Testis (tissue), 3 donors: ENCODE results near the gene INO80B. TPM values are rescaled to one million over a fixed set of nuclear protein-coding genes. Genes with fewer than 3 reads are reported as not detected.

Source experiments
- DNase-seq: peaks from one replicate; pipeline ENCODE4 v3.0.0-alpha.2; 2019
- H3K27ac ChIP-seq, 2 donors: fragments of 200-600 bp; sonication (generic); one replicate each; pipeline ENCODE4 v1.5.1; 2019
- H3K27me3 ChIP-seq: fragments of 200-600 bp; sonication (generic); one replicate; pipeline ENCODE4 v1.5.1; 2019
- H3K36me3 ChIP-seq: fragments of 200-600 bp; sonication (generic); one replicate; pipeline ENCODE4 v1.5.1; 2017; ENCODE audit warnings: low read depth; ENCODE audit errors: missing control alignments
- H3K4me1 ChIP-seq: fragments of 200-600 bp; sonication (generic); one replicate; pipeline ENCODE4 v1.5.1; 2019
- H3K4me3 ChIP-seq, 2 donors: fragments of 200-600 bp; sonication (generic); one replicate each; pipeline ENCODE4 v1.5.1; 2017 to 2019
- H3K9me3 ChIP-seq: fragments of 200-600 bp; sonication (generic); one replicate; pipeline ENCODE4 v1.5.1; 2017
- POLR2A ChIP-seq: fragments of 450-650 bp; IDR thresholded peaks from one replicate; pipeline ENCODE4 v1.6.1; 2017; ENCODE audit warnings: antibody characterized with exemption, mild to moderate bottlenecking, moderate library complexity
- WGBS, 2 donors: methylation state at CpG; one replicate each; pipeline ENCODE4 v1.1.5; 2018; 5-methylcytosine and 5-hydroxymethylcytosine counted together
- intact Hi-C: fragments of 100-400 bp; cut with DNase I; formaldehyde crosslinking; loops from one replicate; pipeline ENCODE4 v1.15.1; 2023; ENCODE audit warnings: low total_unique reads
- polyA plus RNA-seq: library from polyadenylated mRNA; stranded (reverse); fragments of 350-450 nt; fragmentation: Illumina TruSeq; extraction: RNeasy Lipid Tissue Mini Kit (QIAGEN cat#74804); gene quantifications from one replicate; pipeline ENCODE4 v1.2.3, GENCODE V29; 2014; ENCODE audit warnings: low read depth, low replicate concordance; ENCODE audit not compliant: insufficient read depth
- total RNA-seq, 2 donors: library from RNA; depleted of rRNA; stranded (reverse); fragments of >200 nt; gene quantifications; one replicate each; pipeline ENCODE4 v1.2.3, GENCODE V29; 2016
- TF ChIP-seq, protein P1 (sequence below), 3 experiments: fragments of 450-650 bp in 2 of 3; fragments of 200-600 bp in 1 of 3; sonication (generic) in 1 of 3; IDR thresholded peaks; one replicate each; pipeline ENCODE4 v1.5.1; 2016 to 2019; ENCODE audit warnings: antibody characterized with exemption in 3 of 3, mild to moderate bottlenecking in 2 of 3, moderate library complexity in 1 of 3

Gene INO80B
- total and polyA plus RNA-seq, 3 donors from 2014 or later = 23.1 to 59.3 (median 27.9) TPM

DNA sequence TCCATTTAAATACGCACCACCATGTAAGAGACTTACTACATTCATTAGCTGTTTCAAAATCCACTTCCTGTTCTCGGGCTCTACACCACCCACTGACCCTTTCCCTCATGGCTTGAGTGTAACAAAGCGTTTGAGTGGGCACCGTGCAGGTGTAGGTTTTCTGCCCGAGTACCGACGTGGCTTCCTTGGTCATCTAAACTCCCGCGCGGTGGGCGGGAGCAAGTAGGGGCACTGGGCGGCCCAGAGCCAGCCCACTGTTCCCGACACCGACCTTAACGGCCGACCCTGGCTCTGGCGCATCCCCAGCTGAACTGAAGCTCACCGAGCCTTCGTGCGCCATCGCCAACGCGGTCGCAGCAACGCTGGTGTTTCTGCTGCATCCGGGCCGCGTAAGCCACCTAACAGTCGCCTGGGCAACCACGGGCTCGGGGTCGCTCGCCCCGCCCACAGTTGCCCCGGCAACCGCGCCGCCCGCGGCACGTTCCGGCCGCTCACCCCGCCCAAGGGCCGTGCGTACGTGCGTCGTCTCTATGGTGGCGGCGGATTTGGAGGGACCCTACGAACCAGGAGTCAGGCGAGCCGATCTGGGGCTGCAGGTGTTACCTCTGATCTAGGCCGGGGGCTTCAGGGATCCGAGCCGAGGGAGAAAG is 33.5 kb upstream of the INO80B start, which contains the start of the genes C2orf81 and WDR54:
Gene C2orf81 (minus strand): TSS at position 399 of the 650 bp plus-strand sequence. CDS start 59 bp downstream, at position 340.
Gene WDR54 (plus strand): TSS at position 510 of the 650 bp plus-strand sequence. CDS start 424 bp downstream, outside the sequence.
- H3K27ac ChIP-seq = peak within 1 kb of the TSS in 1 of 2 donors; percentile 21
- intact Hi-C loops = no loop called here
- no peaks in the 10 kb centered on the region for H3K9me3 ChIP-seq
- H3K4me1 ChIP-seq = no peaks in the 10 kb centered on the region
- peak; percentile 91 for DNase-seq
- TF ChIP-seq, protein P1, sequence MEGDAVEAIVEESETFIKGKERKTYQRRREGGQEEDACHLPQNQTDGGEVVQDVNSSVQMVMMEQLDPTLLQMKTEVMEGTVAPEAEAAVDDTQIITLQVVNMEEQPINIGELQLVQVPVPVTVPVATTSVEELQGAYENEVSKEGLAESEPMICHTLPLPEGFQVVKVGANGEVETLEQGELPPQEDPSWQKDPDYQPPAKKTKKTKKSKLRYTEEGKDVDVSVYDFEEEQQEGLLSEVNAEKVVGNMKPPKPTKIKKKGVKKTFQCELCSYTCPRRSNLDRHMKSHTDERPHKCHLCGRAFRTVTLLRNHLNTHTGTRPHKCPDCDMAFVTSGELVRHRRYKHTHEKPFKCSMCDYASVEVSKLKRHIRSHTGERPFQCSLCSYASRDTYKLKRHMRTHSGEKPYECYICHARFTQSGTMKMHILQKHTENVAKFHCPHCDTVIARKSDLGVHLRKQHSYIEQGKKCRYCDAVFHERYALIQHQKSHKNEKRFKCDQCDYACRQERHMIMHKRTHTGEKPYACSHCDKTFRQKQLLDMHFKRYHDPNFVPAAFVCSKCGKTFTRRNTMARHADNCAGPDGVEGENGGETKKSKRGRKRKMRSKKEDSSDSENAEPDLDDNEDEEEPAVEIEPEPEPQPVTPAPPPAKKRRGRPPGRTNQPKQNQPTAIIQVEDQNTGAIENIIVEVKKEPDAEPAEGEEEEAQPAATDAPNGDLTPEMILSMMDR (IDR thresholded peaks at IDR 0.05) = no peak
- TF ChIP-seq POLR2A = no peak
- WGBS, 2 donors = 1% methylated on average over 17 to 21 of the region's 57 CpGs
- peak within 1 kb of the TSS; percentile 51 to 67 for H3K4me3 ChIP-seq
- no peaks in the 10 kb centered on the region for H3K36me3 ChIP-seq
- H3K27me3 ChIP-seq = no peaks in the 10 kb centered on the region

DNA sequence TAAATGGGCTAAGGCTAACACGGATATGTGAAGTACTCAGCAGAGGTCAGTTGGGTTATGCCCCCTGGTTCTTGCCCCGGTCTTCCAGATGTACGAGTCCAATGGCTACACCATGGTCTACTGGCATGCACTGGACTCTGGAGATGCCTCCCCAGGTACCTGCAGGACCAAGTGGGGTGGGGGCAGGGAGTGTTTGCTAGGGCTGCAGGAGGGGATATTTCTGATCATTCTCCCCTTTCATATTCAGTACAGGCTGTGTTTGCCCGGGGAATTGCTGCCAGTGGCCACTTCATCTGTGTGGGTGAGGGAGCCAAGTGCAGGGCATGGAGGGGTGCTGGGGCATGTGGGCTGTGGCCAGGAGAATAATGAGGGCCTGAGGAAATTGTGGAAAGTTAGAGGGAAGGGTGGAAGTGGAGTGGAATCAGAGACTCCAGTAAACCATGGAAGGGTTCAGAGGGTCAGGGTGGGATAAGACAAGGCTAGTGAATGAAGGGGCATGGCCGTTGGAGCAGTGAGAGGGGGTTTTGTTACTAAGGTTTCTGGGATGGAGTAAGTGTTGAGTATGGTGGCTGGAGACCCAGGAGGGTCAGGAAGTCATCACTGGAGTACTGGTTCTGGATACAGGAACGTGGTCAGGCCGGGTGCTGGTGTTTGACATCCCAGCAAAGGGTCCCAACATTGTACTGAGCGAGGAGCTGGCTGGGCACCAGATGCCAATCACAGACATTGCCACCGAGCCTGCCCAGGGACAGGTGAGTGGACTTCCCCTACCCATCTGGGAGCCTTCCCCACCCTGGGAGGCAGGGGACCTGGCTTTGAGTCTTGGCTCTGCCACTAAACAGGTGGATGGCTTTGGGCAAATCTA is 31.4 kb upstream of the INO80B start:
- H3K9me3 ChIP-seq = no peaks in the 10 kb centered on the region
- H3K27ac ChIP-seq = no peak overlapping the region
- 71 to 74% methylated on average over 9 of the region's 9 CpGs for WGBS, 2 donors
- H3K4me3 ChIP-seq = no peak overlapping the region
- intact Hi-C loops = no loop called here
- TF ChIP-seq, protein P1 (IDR thresholded peaks at IDR 0.05) = no peak
- no peak for TF ChIP-seq POLR2A
- no peaks in the 10 kb centered on the region for H3K4me1 ChIP-seq
- DNase-seq = no peak
- no peaks in the 10 kb centered on the region for H3K27me3 ChIP-seq
- H3K36me3 ChIP-seq = no peaks in the 10 kb centered on the region

DNA sequence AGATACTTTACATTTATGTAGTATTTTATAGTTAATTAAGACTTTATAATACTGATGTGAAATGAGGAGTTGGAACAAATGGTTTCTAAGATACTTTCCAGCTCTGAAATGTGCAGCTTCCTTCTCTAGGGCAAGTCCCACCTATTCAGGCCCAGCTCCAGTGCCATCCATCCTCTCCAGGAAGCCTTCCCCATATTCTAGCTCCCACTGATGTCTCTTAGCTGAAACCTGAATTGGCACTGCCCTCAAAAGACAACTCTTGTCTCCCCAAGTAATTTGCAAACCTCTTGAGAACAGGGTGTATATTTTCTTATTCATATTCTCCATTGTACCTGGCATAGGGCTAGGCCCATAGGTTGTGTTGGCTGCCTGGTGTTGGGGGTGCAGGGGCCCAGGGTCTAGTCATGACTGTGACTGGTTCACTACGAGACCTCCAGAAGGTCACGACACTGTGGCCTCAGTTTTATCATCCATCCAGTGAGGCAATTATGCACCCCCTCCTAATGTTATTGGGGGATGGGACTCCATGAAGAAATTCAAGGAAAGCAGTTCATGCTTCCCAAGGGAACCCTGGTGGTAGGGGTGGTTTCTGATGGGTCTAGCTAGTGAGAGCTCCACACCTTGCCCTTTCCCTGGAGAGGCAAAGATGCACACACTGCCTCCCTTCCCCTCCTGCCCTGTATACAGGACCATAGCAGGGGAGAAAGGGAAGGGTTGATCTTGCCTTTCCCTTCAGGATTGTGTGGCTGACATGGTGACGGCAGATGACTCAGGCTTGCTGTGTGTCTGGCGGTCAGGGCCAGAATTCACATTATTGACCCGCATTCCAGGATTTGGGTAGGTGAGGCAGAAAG is 30.5 kb upstream of the INO80B start:
- Histone ChIP-seq H3K27me3 (no peaks in the 10 kb centered on the region), H3K36me3 (no peaks in the 10 kb centered on the region), H3K27ac (no peak overlapping the region), H3K4me3 (no peak overlapping the region), H3K9me3 (no peaks in the 10 kb centered on the region), H3K4me1 (no peaks in the 10 kb centered on the region)
- no peak for TF ChIP-seq POLR2A
- TF ChIP-seq, protein P1 (IDR thresholded peaks at IDR 0.05) = no peak
- WGBS, 2 donors = 79 to 84% methylated on average over 5 of the region's 5 CpGs
- intact Hi-C loops = no loop called here
- DNase-seq = no peak

DNA sequence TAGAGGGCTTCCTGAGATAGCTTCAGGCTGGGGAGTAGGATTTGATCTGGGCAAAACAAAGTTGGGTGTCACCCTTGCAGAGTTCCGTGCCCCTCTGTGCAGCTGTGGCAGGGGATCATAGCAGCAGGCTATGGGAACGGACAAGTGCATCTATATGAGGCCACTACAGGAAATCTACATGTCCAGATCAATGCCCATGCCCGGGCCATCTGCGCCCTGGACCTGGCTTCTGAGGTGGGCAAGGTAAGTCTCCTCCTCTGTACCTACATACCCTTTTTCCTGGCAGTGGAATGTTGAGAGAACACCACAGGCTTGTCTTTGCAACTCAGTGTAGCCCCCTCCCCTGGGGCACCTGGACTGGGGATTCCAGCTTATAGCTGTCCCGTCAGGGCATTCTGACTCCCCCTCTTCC is 29.9 kb upstream of the INO80B start:
- Histone ChIP-seq H3K9me3 (no peaks in the 10 kb centered on the region), H3K27me3 (no peaks in the 10 kb centered on the region), H3K4me3 (no peak overlapping the region), H3K27ac (no peak overlapping the region), H3K4me1 (no peaks in the 10 kb centered on the region), H3K36me3 (no peaks in the 10 kb centered on the region)
- no peak for TF ChIP-seq POLR2A
- TF ChIP-seq, protein P1 (IDR thresholded peaks at IDR 0.05) = no peak
- intact Hi-C loops = no loop called here
- DNase-seq = no peak
- 87 to 95% methylated on average over 4 to 5 of the region's 5 CpGs for WGBS, 2 donors
